GM19468 (cell line): ENCODE results near the gene DCC.

ENCODE experiments used
- ATAC-seq: cut with Tn5 transposase; IDR thresholded peaks from one replicate; pipeline ENCODE4 v1.9.1; 2021; ENCODE audit warnings: mild to moderate bottlenecking, moderate library complexity, moderate number of reproducible peaks; ENCODE audit not compliant: unreplicated experiment; ENCODE audit errors: extremely low read depth

DCC gene

GRCh38 chr18:52747869-52748268, 407.9 kb downstream of the DCC start:
- no peak for ATAC-seq

DNA sequence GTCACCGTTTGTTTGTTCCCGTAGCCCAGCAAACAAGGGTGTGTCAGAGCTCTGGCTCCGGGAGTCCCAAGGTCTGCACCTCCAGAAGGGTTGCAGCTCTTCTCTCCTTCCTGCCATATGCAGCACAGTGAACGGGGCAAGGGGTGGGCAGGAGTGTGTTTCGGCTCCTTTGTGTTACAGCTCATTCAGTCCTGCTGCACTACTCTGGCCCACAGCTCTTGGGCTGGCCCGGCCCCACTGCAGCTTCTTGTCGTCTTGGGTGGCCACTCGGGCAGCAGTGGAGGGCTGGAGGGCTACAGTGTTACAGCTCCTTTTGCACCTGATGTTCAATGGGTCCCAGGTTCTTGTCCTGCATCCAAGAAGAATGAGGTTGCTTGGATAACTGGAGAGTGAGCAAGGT, 408.3 kb downstream of the DCC start:
- ATAC-seq: no peak

- ATAC-seq: no peak
These were observed 409.5 kb downstream of the DCC start for GRCh38 chr18:52749542-52749941.

DNA sequence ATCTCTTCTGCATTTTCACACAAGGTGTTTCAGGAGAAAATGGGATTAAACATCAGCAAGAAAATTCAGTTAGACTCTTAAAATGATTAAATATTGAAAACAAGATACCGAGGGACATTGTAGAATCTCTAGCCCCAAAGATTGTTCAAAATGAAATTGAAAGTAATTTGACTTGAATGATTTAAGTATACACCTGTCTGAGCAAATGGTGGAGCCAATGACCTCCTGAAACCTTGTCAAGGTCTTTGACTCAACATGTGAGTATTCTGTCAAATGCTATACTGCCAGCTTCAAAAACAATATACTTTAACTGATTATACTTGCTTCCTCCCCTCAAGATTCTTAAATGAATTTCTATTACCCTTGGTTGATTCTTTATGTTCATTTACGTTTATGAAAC, 411.0 kb downstream of the DCC start:
- ATAC-seq: no peak

- no peak for ATAC-seq
These were observed 424.3 kb downstream of the DCC start for GRCh38 chr18:52764316-52764715.

- ATAC-seq: no peak
These were observed 426.1 kb downstream of the DCC start for GRCh38 chr18:52766002-52766545.

DNA sequence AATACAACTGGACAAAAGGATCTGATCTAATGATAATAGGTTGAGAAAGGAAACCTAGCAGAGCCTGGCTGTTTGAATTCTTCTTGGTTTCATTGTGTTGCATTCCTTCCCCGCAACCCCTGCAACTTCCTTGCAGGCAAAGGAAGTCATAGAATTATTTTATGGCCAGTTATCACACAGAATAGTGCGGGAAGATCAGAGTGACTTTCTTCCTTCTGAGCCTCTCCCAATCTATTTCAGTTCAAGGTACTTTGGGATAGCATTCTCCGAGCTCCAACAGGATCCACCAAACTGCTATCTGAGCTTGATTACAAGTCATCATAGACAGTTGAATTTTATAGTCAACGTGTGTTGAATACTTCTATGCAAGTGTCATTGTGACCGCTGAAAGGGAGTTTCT, 441.1 kb downstream of the DCC start:
- no peak for ATAC-seq

GRCh38 chr18:52791321-52791720, 451.3 kb downstream of the DCC start:
- no peak for ATAC-seq

GRCh38 chr18:52812834-52813233, 472.8 kb downstream of the DCC start:
- ATAC-seq: no peak

DNA sequence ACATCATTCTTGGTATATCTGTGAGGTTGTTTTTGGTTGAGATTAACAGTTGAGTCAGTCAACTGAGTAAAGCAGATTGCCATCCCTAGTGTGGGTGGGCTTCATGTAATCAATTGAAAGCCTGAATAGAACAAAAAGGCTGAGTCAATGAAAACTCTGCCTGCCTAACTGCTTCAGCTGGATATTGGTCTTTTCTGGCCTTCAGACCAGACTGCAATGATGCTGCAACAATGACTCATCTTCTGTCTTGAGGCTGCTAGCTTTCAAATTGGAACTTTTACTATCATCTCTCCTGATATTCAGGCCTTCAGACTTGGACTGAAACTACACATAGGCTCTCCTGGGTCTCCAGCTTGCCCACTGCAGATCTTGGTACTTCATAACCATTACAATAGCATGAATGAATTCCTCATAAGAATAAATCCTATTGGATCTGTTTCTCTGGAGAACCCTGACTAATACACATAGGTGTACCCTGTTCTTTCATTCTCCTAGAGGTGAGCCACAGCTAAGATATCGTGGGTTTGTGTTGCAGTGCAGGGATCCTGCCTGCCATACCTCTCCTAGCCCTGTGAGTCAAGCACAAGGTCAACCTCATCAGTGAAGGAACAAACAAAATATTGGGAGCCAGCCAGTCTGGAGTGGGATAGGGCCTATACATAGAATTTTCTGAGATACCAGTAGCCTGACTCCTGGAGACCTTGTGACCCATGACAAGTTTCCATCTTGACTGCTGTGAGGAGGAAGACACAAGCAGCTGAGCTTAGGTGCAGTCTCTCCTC, 473.8 kb downstream of the DCC start:
- no peak for ATAC-seq

DNA sequence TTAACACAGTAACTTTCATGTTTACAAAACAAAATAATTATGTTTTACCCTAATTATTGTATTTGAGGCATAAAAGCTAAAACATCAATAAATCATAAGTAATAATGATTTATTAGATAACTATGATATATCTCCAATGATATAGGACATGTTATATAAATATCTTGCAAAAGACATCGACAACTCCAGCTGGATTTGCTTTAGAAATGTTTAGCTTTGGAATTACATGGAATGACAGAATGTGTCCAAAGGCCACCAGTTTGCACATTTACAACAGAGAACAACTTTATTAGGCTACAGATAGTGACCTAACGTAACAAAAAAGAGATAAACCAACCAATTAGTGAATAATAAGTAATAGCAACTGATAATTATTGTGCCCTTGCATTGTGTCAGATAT, 475.7 kb downstream of the DCC start:
- ATAC-seq: no peak

DNA sequence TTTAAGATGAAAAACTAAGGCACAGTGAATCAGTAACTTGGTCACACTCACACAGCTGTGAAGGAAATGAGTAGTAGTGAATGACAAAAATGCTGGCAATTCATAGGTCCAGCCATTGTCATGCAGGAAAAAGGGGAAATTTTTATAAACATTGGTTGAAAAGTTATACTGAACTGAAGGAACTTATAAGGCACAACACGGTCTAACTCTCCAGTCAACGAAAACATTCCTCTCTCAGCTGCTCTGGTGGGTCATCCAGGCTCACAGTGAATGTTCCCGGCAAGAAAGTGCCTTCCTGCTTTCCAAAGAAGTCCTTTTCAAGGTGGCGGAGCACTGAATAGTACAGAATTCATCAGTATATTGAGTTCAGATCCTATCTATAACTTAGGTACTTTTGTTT, 476.1 kb downstream of the DCC start:
- ATAC-seq: no peak

GRCh38 chr18:52822160-52822559, 482.2 kb downstream of the DCC start:
- no peak for ATAC-seq

DNA sequence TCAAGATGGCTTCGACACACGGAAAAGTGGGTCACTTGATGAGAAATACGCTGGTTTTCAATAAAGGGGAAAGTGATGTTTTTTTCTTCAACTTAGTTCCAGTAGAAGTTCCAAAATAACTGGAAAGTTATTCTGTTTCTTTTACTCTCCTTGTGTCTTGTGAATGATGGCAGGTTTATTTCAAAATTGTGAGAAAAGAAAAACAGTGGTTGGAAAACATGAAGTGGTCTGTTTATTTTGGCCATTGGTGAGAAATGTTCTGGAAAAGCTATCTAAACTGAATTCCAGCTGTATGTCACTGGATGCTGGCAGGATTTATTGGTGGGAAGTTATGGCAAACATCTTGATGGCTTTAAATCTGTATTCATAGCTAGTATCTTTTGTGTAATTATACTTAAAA, 484.1 kb downstream of the DCC start:
- ATAC-seq: no peak

DNA sequence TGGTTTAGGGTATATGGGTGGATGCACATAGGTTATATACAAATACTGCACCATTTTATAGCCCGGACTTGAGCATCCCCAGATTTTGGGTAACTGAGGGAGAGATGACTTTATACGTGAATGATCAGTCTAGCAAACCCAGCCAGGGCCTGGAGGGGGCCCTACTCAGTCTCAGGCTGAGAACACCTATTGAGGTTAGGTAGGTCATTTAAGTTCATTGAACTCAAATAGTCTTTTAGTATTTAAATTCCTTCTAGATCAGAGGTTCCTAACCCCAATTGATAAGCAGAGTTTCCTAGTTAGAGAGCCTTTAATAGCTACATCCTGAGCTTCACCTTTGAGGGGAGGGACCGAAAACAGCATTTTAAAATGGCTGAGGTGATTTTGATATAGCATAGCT, 487.0 kb downstream of the DCC start:
- no peak for ATAC-seq

DNA sequence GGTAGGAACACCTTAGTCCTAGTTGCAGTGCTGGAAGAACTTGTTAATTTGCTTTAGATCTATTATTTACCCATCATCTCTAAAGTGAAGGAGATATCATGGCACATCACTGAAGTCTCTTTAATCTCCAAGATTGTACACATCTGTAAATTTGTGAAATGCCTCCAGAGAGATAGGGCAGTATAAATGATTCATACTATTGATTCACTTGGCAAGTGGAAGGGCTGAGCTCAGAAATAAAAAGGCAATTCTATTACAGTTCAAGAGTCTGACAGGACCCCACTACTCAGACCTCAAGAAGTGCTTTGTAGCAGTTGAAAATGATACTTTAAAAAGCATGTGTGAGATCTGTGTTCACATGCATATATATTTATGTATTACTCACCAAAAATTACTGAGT, 489.3 kb downstream of the DCC start:
- ATAC-seq: no peak

- no peak for ATAC-seq
These were observed 489.9 kb downstream of the DCC start for GRCh38 chr18:52829876-52830405.

DNA sequence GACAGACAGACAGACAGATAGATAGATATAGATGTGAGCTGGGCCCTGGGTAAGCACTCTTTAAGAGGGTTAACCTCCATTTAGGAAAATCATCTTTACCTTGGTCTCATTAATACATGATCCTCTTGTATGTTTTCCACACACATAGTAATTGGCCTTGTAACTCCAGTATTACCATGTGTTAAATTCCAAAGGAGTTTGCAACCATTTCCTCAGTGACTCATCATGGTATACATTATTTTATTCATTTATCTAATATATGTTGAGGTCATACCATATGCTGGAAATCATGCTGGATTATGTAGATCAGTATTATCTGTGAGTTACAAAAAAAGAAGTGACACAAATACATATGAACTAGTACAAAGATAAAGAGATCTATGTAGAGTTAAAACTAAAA, 504.3 kb downstream of the DCC start:
- ATAC-seq: no peak

DNA sequence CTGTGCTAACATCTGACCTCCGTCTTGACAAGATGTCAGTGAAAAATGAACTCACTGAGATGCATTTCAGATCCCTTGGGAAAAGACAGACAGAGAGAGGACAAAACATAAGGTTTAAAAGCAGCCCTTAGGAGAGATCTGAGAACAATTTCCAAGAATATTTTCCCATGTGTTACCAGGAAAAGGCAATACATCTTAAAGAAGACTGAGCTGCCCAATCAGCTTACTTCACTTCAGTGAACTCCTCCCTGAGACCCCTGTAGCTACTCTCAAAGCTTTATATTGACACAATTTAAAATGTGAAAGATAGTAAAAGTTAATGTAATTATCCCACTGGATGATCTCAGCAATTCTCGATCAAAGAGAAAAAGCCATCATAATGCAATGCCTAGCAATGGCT, 505.0 kb downstream of the DCC start:
- ATAC-seq: no peak

DNA sequence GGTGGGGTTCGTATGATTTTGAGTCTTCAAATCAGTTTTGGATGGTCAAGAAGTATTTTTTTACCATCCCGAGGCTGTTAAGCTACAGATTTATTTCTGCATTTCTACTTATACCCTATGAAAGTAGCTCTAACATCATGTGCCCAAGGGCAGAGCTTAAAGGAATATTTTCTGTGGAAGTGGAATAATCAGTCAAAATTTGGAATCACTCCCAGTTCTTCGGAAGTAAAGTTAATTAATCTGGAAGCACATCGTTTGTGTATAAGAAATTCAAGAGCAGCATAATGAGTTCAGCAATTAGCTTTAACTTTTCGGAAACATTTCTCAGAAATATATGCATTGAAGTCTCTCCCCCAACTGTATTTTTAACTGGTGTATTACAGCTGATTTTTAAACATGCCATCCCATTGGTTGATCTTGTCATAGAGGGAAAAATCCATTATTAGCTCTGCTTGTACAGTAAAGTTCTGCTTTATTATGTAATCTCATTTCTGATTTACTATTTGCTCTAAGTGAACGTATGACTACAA, 510.1 kb downstream of the DCC start:
- ATAC-seq: no peak

DNA sequence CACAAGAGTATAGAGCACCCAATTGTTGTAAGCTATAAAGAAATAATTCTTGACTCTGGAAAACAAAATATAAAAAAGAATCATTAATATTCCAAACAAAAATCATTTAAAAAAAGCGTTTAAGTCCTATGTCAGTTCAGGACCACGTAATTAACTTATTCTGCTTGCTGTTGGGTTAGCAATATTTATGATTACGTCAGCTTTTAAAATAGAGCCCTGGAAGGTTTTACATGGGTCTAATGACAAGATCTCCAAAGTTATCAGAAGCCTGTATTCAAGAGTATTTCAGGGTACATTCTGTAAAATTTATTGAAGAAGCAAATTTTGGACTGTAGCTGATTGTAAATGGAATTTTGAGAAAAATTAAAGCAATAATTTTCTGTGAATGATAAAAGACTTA, 521.6 kb downstream of the DCC start:
- ATAC-seq: no peak
